DOHH2 (cell line): ENCODE data around the gene APCDD1L.

Experiments used
- H3F3A ChIP-seq: fragments of 200-600 bp; sonication (generic), shearing (Covaris generic); 2 replicates; pipeline ENCODE4 v1.6.0; 2016; ENCODE audit warnings: antibody characterized with exemption, mild to moderate bottlenecking; ENCODE audit not compliant: control insufficient read depth, insufficient read depth
- H3K27ac ChIP-seq: fragments of 200-600 bp; sonication (generic); 2 replicates; pipeline ENCODE4 v1.5.1; 2014; ENCODE audit warnings: low read depth, mild to moderate bottlenecking, low read length, moderate library complexity
- H3K27me3 ChIP-seq: fragments of 200-600 bp; sonication (generic); 2 replicates; pipeline ENCODE4 v1.6.1; 2014; ENCODE audit warnings: mild to moderate bottlenecking, low read length, mixed read lengths; ENCODE audit not compliant: control insufficient read depth
- H3K36me3 ChIP-seq: fragments of 200-600 bp; sonication (generic); 2 replicates; pipeline ENCODE4 v1.6.1; 2014; ENCODE audit warnings: mild to moderate bottlenecking, low read length, moderate library complexity, mixed read lengths; ENCODE audit not compliant: control insufficient read depth
- H3K4me1 ChIP-seq: fragments of 200-600 bp; sonication (generic); 2 replicates; pipeline ENCODE4 v1.6.1; 2014; ENCODE audit warnings: mild to moderate bottlenecking, low read length, mixed read lengths; ENCODE audit not compliant: control insufficient read depth
- H3K4me2 ChIP-seq: fragments of 200-600 bp; sonication (generic); 2 replicates; pipeline ENCODE4 v1.6.0; 2014; ENCODE audit warnings: mild to moderate bottlenecking, low read length, moderate library complexity
- H3K4me3 ChIP-seq: fragments of 200-600 bp; sonication (generic); 2 replicates; pipeline ENCODE4 v1.5.1; 2014; ENCODE audit warnings: mild to moderate bottlenecking, low read length, mixed read lengths
- H3K79me2 ChIP-seq: fragments of 200-600 bp; sonication (generic); 2 replicates; pipeline ENCODE4 v1.6.1; 2014; ENCODE audit warnings: mild to moderate bottlenecking, low read length, mixed read lengths; ENCODE audit not compliant: control insufficient read depth
- H3K9me2 ChIP-seq: fragments of 200-600 bp; sonication (generic); replicated peaks from 2 replicates; pipeline ENCODE4 v1.6.1; 2014; ENCODE audit warnings: mild to moderate bottlenecking, low read length, mixed read lengths; ENCODE audit not compliant: control insufficient read depth
- H3K9me3 ChIP-seq: fragments of 200-600 bp; sonication (generic); 2 replicates; pipeline ENCODE4 v1.6.1; 2014; ENCODE audit warnings: antibody characterized with exemption, low read length, mixed read lengths; ENCODE audit not compliant: control insufficient read depth, insufficient read depth
- H4K20me1 ChIP-seq: fragments of 200-600 bp; sonication (generic); 2 replicates; pipeline ENCODE4 v1.6.0; 2014; ENCODE audit warnings: low read depth, mild to moderate bottlenecking, antibody characterized with exemption, low read length, moderate library complexity; ENCODE audit not compliant: control insufficient read depth, insufficient read depth
- CTCF ChIP-seq: fragments of 200-600 bp; sonication (generic); IDR thresholded peaks from one replicate; pipeline ENCODE4 v1.5.1; 2014; ENCODE audit warnings: antibody characterized with exemption, mild to moderate bottlenecking, low read depth, low read length; ENCODE audit not compliant: poor library complexity, severe bottlenecking
- EZH2phosphoT487 ChIP-seq: fragments of 200-600 bp; sonication (generic); IDR thresholded peaks from 2 replicates; pipeline ENCODE4 v1.6.1; 2017; ENCODE audit warnings: borderline replicate concordance, mild to moderate bottlenecking, antibody characterized with exemption, low read length, moderate library complexity, mixed read lengths

Gene APCDD1L

GRCh38 chr20:58515233-58516212, at the start of gene APCDD1L:
Gene APCDD1L, minus strand, starts transcription at chr20:58515399. Its CDS starts 692 bp downstream, at chr20:58514707.
- no peaks in the 10 kb centered on the region for H3K4me1 ChIP-seq
- H3K27ac ChIP-seq = no peak within 1 kb of the TSS
- no peaks in the 10 kb centered on the region; the same call in 1 of the 2 replicates for H3K27me3 ChIP-seq
- H4K20me1 ChIP-seq = no peaks in the 10 kb centered on the region
- H3K9me2 ChIP-seq = no peaks in the 10 kb centered on the region
- no peak for TF ChIP-seq EZH2phosphoT487
- TF ChIP-seq CTCF = no peak
- H3K36me3 ChIP-seq = no peaks in the 10 kb centered on the region
- no peak within 1 kb of the TSS for H3K4me3 ChIP-seq
- H3K79me2 ChIP-seq = no peaks in the 10 kb centered on the region
- H3K4me2 ChIP-seq = no peak within 1 kb of the TSS
- no peaks in the 10 kb centered on the region for H3F3A ChIP-seq
- no peaks in the 10 kb centered on the region for H3K9me3 ChIP-seq

- Histone ChIP-seq H3K9me2 (no peaks in the 10 kb centered on the region), H3F3A (no peaks in the 10 kb centered on the region), H3K4me2 (no peak overlapping the region), H3K36me3 (no peaks in the 10 kb centered on the region), H3K4me3 (no peak overlapping the region), H3K27me3 (no peaks in the 10 kb centered on the region), H3K27ac (no peak overlapping the region), H3K9me3 (no peaks in the 10 kb centered on the region), H3K79me2 (no peaks in the 10 kb centered on the region), H3K4me1 (no peaks in the 10 kb centered on the region), H4K20me1 (no peaks in the 10 kb centered on the region)
- no peak for TF ChIP-seq CTCF
- TF ChIP-seq EZH2phosphoT487 = no peak
Observed at GRCh38 chr20:58559368-58559729, 44.1 kb upstream of the APCDD1L start.

GRCh38 chr20:58558486-58559367, 43.5 kb upstream of the APCDD1L start:
- H3K79me2 ChIP-seq = no peaks in the 10 kb centered on the region
- H3K4me1 ChIP-seq = no peaks in the 10 kb centered on the region
- no peaks in the 10 kb centered on the region for H3F3A ChIP-seq
- H3K27me3 ChIP-seq = no peaks in the 10 kb centered on the region
- TF ChIP-seq EZH2phosphoT487 = no peak
- no peak overlapping the region for H3K27ac ChIP-seq
- H3K4me3 ChIP-seq = no peak overlapping the region
- no peak overlapping the region for H3K4me2 ChIP-seq
- no peaks in the 10 kb centered on the region for H3K36me3 ChIP-seq
- H3K9me2 ChIP-seq = no peaks in the 10 kb centered on the region
- H4K20me1 ChIP-seq = no peaks in the 10 kb centered on the region
- no peaks in the 10 kb centered on the region for H3K9me3 ChIP-seq
